HepG2 (cell line): ENCODE data around the gene ZNF277. TPM values are rescaled to one million over a fixed set of nuclear protein-coding genes. Genes with fewer than 3 reads are reported as not detected.

Experiments
- FIP1L1 ChIP-seq: fragments of 200-400 bp; formaldehyde crosslinking; IDR thresholded peaks from 2 replicates; pipeline ENCODE4 v1.6.1; 2018; ENCODE audit warnings: low read depth, mild to moderate bottlenecking, low read length, moderate library complexity, borderline replicate concordance; ENCODE audit not compliant: insufficient read depth
- KIAA2018 ChIP-seq: sonication (generic); formaldehyde crosslinking; IDR thresholded peaks from 2 replicates; pipeline ENCODE4 v1.5.0; 2020; ENCODE audit warnings: mild to moderate bottlenecking, missing genetic modification reagents, borderline replicate concordance
- SMAD3 ChIP-seq: sonication (generic); formaldehyde crosslinking; IDR thresholded peaks from 2 replicates; pipeline ENCODE4 v1.4.0; 2020; ENCODE audit warnings: missing genetic modification reagents
- SOX5 ChIP-seq: IDR thresholded peaks from 2 replicates; pipeline ENCODE4 v1.6.1; 2016; ENCODE audit warnings: borderline replicate concordance
- TEAD2 ChIP-seq: sonication (generic); formaldehyde crosslinking; IDR thresholded peaks from 2 replicates; pipeline ENCODE4 v1.9.0; 2021; ENCODE audit warnings: missing genetic modification reagents
- ZNF280D ChIP-seq: sonication (generic); formaldehyde crosslinking; IDR thresholded peaks from 2 replicates; pipeline ENCODE4 v1.5.1; 2020; ENCODE audit warnings: mild to moderate bottlenecking, missing genetic modification reagents
- ZNF281 ChIP-seq: sonication (generic); formaldehyde crosslinking; IDR thresholded peaks from 2 replicates; pipeline ENCODE4 v1.4.0; 2020; ENCODE audit warnings: missing genetic modification reagents, borderline replicate concordance
- ZNF691 ChIP-seq: sonication (generic); formaldehyde crosslinking; IDR thresholded peaks from 2 replicates; pipeline ENCODE4 v1.4.0; 2020; ENCODE audit warnings: missing genetic modification reagents, low read depth, mild to moderate bottlenecking, borderline replicate concordance
- ZNF713 ChIP-seq: sonication (generic); formaldehyde crosslinking; IDR thresholded peaks from 2 replicates; pipeline ENCODE4 v1.4.0; 2020; ENCODE audit warnings: mild to moderate bottlenecking, missing genetic modification reagents
- polyA plus RNA-seq, 8 experiments: library from polyadenylated mRNA; depleted of rRNA in 3 of 8; stranded (reverse) in 7 of 8; unstranded in 1 of 8; fragments of >200 nt; fragmentation: Illumina TruSeq in 4 of 8; extraction: Trizol in 4 of 8; gene quantifications; 2 replicates each; pipeline versions ENCODE4 v1.2.1 to v1.2.3, GENCODE V29; 2011 to 2016; ENCODE audit warnings: low read depth in 4 of 8, missing spikeins in 1 of 8, mixed read lengths in 1 of 8; ENCODE audit not compliant: insufficient read depth in 1 of 8
- total RNA-seq, 5 experiments: library from RNA; depleted of rRNA; stranded (reverse); fragments of >200 nt; fragmentation: Illumina TruSeq; extraction: Trizol; gene quantifications; 2 replicates each; pipeline ENCODE4 v1.2.3, GENCODE V29; 2016; ENCODE audit warnings: low read depth in 1 of 5

ZNF277 gene
- total and polyA plus RNA-seq, 2 of the 13 experiments (the other 11 are each of a cell fraction or from before 2014, with no cell fraction given), result 29.1 to 30.1 TPM

GRCh38 chr7:112211348-112211907 is 4.9 kb downstream of the ZNF277 start (continued):
- TF ChIP-seq KIAA2018 (no peak), SMAD3 (CRISPR knock-in tag) (peak; percentile 48; the same call in 1 of the 2 replicates), FIP1L1 (no peak), ZNF280D (CRISPR knock-in tag) (peak; percentile 91), ZNF691 (peak; percentile 97), SOX5 (CRISPR knock-in tag) (peak; percentile 90), ZNF713 (no peak), TEAD2 (CRISPR knock-in tag) (no peak), ZNF281 (CRISPR knock-in tag) (no peak)
